Caco-2 (cell line): ENCODE measurements around the gene ODF4. TPM values are rescaled to one million over a fixed set of nuclear protein-coding genes. Genes with fewer than 3 reads are reported as not detected.

Source experiments
- BruUV-seq: library from RNA; stranded (reverse); fragments of 400-500 nt; replicated peaks from 2 replicates; lab custom pipeline; 2021; lab: Mats Ljungman, UMichigan
- CTCF ChIA-PET: fragments of 300-600 bp; sonication (Branson Sonifier 250); formaldehyde crosslinking; loops from one replicate; lab custom pipeline; 2022; ENCODE audit warnings: antibody characterized with exemption; lab: Charles Lee
- POLR2A ChIA-PET: fragments of 300-600 bp; sonication (Branson Sonifier 250); formaldehyde crosslinking; loops from one replicate; lab custom pipeline; 2022; ENCODE audit warnings: antibody characterized with exemption; lab: Charles Lee
- DNase-seq, 2 experiments: peaks; one replicate each; pipeline versions ENCODE4 v3.0.0 to v3.0.0-alpha.2; 2020 to 2022
- H3K27me3 ChIP-seq: replicated peaks from 2 replicates; pipeline ENCODE4 v1.6.0; 2011; ENCODE audit warnings: low read length; ENCODE audit not compliant: control insufficient read depth, insufficient read depth
- H3K36me3 ChIP-seq: 2 replicates; pipeline ENCODE4 v1.5.1; 2011; ENCODE audit warnings: low read length; ENCODE audit not compliant: control insufficient read depth, insufficient read depth
- H3K4me1 ChIP-seq: fragments of 250-450 bp; sonication (Bioruptor Pico); 2 replicates; pipeline ENCODE4 v1.5.1; 2020; ENCODE audit warnings: mild to moderate bottlenecking
- H3K4me3 ChIP-seq: 2 replicates; pipeline ENCODE4 v1.5.1; 2011; ENCODE audit warnings: low read depth, mild to moderate bottlenecking, control low read depth, low read length
- H3K9me3 ChIP-seq: fragments of 250-450 bp; sonication (Bioruptor Pico); 2 replicates; pipeline ENCODE4 v1.5.1; 2020; ENCODE audit warnings: mild to moderate bottlenecking, moderate library complexity
- H3K27ac Mint-ChIP-seq: one replicate; pipeline ENCODE4 v1.8.0; 2022; ENCODE audit warnings: mixed read lengths; ENCODE audit not compliant: unreplicated experiment
- H3K27me3 Mint-ChIP-seq: one replicate; pipeline ENCODE4 v1.8.0; 2022; ENCODE audit warnings: mixed read lengths; ENCODE audit not compliant: insufficient read depth, unreplicated experiment
- H3K36me3 Mint-ChIP-seq: one replicate; pipeline ENCODE4 v1.8.0; 2022; ENCODE audit warnings: mild to moderate bottlenecking, mixed read lengths; ENCODE audit not compliant: insufficient read depth, unreplicated experiment
- H3K4me1 Mint-ChIP-seq: one replicate; pipeline ENCODE4 v1.8.0; 2022; ENCODE audit warnings: low read depth, mixed read lengths; ENCODE audit not compliant: unreplicated experiment
- H3K4me3 Mint-ChIP-seq: one replicate; pipeline ENCODE4 v1.8.0; 2022; ENCODE audit warnings: mild to moderate bottlenecking, moderate library complexity, mixed read lengths; ENCODE audit not compliant: unreplicated experiment
- H3K9me3 Mint-ChIP-seq: one replicate; pipeline ENCODE4 v1.8.0; 2022; ENCODE audit warnings: mixed read lengths; ENCODE audit not compliant: unreplicated experiment
- intact Hi-C: fragments of 100-400 bp; cut with micrococcal nuclease; formaldehyde crosslinking; loops from one replicate; pipeline ENCODE4 v1.10.0; 2022; ENCODE audit not compliant: unreplicated experiment
- total RNA-seq: library from RNA; stranded (reverse); gene quantifications from 2 replicates; pipeline ENCODE4 v1.2.3, GENCODE V29; 2022
- TF ChIP-seq, protein P1 (sequence below), 2 experiments: fragments of 200-600 bp in 1 of 2; IDR thresholded peaks; 1 replicate in 1 of 2; 2 replicates in 1 of 2; pipeline versions ENCODE4 v1.5.1 to v1.8.0; 2011 to 2022; ENCODE audit warnings: antibody characterized with exemption in 1 of 2, control low read depth in 1 of 2, inconsistent platforms in 1 of 2, low read depth in 1 of 2, low read length in 1 of 2, mild to moderate bottlenecking in 1 of 2, moderate library complexity in 1 of 2; ENCODE audit not compliant: insufficient read depth in 1 of 2, severe bottlenecking in 1 of 2, unreplicated experiment in 1 of 2

Gene ODF4
- total RNA-seq, 1 experiment from 2014 or later: not detected

DNA sequence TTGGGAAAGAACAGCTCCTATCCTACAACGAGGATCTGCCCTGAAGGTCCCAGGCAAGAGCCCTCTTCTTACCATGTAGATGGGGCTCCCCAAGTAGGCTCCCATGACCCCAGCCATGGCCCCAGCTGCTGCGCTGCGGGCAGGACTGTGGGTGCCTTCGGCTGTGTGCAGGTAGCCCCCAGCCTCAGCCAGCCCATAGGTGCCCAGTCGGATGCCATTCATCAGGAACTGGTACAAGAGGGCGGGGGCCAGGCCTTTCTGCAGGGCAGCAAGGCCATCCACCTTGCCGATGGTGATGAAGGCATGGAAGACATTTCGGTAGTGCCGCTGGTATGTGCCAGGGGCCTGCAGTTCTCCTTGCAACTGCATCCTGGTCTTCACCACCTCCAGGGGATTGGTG is 45.3 kb upstream of the ODF4 start:
- Mint-ChIP-seq H3K4me1 (peaks cover 7% of the 10 kb centered on the region), H3K4me3 (peak overlapping the region; percentile 86), H3K36me3 (no peaks in the 10 kb centered on the region), H3K9me3 (no peaks in the 10 kb centered on the region), H3K27ac (peak overlapping the region; percentile 93), H3K27me3 (no peaks in the 10 kb centered on the region)
- H3K27me3 ChIP-seq: no peaks in the 10 kb centered on the region
- TF ChIP-seq, protein P1, sequence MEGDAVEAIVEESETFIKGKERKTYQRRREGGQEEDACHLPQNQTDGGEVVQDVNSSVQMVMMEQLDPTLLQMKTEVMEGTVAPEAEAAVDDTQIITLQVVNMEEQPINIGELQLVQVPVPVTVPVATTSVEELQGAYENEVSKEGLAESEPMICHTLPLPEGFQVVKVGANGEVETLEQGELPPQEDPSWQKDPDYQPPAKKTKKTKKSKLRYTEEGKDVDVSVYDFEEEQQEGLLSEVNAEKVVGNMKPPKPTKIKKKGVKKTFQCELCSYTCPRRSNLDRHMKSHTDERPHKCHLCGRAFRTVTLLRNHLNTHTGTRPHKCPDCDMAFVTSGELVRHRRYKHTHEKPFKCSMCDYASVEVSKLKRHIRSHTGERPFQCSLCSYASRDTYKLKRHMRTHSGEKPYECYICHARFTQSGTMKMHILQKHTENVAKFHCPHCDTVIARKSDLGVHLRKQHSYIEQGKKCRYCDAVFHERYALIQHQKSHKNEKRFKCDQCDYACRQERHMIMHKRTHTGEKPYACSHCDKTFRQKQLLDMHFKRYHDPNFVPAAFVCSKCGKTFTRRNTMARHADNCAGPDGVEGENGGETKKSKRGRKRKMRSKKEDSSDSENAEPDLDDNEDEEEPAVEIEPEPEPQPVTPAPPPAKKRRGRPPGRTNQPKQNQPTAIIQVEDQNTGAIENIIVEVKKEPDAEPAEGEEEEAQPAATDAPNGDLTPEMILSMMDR (IDR thresholded peaks at IDR 0.05; ENCODE audit: insufficient read depth in 1 of 2, low read depth in 1 of 2, low read length in 1 of 2, severe bottlenecking in 1 of 2, unreplicated experiment in 1 of 2): no peak
- no peak for DNase-seq
- POLR2A ChIA-PET: no interaction called here
- H3K4me3 ChIP-seq: no peak overlapping the region
- H3K36me3 ChIP-seq: no peaks in the 10 kb centered on the region
- no peaks in the 10 kb centered on the region for H3K9me3 ChIP-seq
- intact Hi-C loops: no loop called here
- CTCF ChIA-PET: no interaction called here
- BruUV-seq: no TSS peak
- peaks cover 5% of the 10 kb centered on the region; the same call in 1 of the 2 replicates for H3K4me1 ChIP-seq

DNA sequence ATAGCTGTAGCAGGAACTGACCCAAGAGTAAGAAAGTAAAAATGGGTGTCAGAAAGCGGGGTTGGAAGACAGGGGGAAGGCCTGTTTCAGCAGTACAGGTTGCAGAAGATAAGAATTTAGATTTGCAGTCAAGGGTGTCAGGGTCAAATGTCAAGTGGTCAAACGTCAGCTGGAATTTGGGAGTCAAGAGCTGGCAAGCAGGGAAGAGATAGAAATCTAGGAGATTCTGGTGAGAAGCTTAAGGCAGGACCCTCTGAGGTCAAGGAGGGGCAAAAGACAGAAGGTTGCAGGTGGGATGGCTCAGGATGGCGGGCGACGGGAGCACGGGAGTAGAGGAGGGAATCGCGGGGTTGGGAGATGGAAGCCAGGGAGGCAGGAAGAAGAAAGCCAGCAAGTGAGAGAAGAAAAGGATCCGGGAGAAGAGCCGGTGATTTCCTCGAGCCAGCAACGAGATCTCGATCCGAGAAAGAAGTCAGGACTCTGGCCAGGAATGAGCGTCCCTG is 44.8 kb upstream of the ODF4 start:
- Mint-ChIP-seq H3K4me3 (peak overlapping the region; percentile 86), H3K4me1 (peaks cover 7% of the 10 kb centered on the region), H3K27me3 (no peaks in the 10 kb centered on the region), H3K9me3 (no peaks in the 10 kb centered on the region), H3K36me3 (no peaks in the 10 kb centered on the region), H3K27ac (peak overlapping the region; percentile 93)
- H3K27me3 ChIP-seq: no peaks in the 10 kb centered on the region
- no peaks in the 10 kb centered on the region for H3K36me3 ChIP-seq
- BruUV-seq: TSS peak; percentile 72
- TF ChIP-seq, protein P1 (IDR thresholded peaks at IDR 0.05; ENCODE audit: insufficient read depth in 1 of 2, low read depth in 1 of 2, low read length in 1 of 2, severe bottlenecking in 1 of 2, unreplicated experiment in 1 of 2): no peak
- H3K9me3 ChIP-seq: no peaks in the 10 kb centered on the region
- ChIA-PET POLR2A (interaction anchor here (0.5 to 2.0 kb wide), 12 partner anchors 11 to 1180 kb away, joined by 3 to 31 read pairs (median 4); partner anchors contain the start of genes ASGR2, AURKB, BORCS6 and CTC1), CTCF (interaction anchor here (0.8 to 1.0 kb wide), 4 partner anchors 47 to 173 kb away, joined by 3 read pairs; partner anchors contain the start of gene CTC1)
- intact Hi-C loops: no loop called here
- H3K4me3 ChIP-seq: peak overlapping the region; percentile 39
- DNase-seq: no peak
- H3K4me1 ChIP-seq: peaks cover 5% of the 10 kb centered on the region; the same call in 1 of the 2 replicates

DNA sequence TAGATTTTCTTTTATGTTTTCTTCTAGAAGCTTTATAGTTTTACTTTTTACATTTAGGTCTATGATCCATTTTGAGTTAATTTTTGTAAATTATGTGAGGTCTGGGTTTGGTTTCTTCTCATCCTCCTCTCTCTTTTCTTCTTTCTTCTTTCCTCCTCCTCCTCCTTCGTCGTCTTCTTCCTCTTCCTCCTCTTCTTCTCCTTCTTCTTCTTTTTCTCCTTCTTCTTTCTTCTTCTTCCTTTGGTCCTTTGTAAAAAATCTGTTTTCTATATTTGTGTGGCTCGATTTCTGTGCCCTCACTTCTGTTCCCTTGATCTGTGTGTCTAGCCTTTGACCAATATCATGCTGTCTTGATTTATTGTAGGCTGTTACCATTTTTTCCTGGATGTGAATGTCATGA is 39.4 kb upstream of the ODF4 start:
- no peak overlapping the region for H3K4me3 ChIP-seq
- Mint-ChIP-seq H3K4me1 (no peaks in the 10 kb centered on the region), H3K4me3 (no peak overlapping the region), H3K27me3 (no peaks in the 10 kb centered on the region), H3K27ac (no peak overlapping the region), H3K9me3 (no peaks in the 10 kb centered on the region), H3K36me3 (no peaks in the 10 kb centered on the region)
- H3K9me3 ChIP-seq: no peaks in the 10 kb centered on the region
- no TSS peak for BruUV-seq
- H3K4me1 ChIP-seq: no peaks in the 10 kb centered on the region
- no peak for DNase-seq
- no peaks in the 10 kb centered on the region for H3K36me3 ChIP-seq
- intact Hi-C loops: loop anchor here (1.0 kb wide), 2 partner anchors 46 to 77 kb away; no protein-coding TSS in a partner anchor
- no peaks in the 10 kb centered on the region for H3K27me3 ChIP-seq
- ChIA-PET POLR2A (no interaction called here), CTCF (interaction anchor here (0.7 kb wide), 2 partner anchors 24 to 110 kb away, joined by 3 to 5 read pairs; no protein-coding TSS in a partner anchor)
- TF ChIP-seq, protein P1 (IDR thresholded peaks at IDR 0.05; ENCODE audit: insufficient read depth in 1 of 2, low read depth in 1 of 2, low read length in 1 of 2, severe bottlenecking in 1 of 2, unreplicated experiment in 1 of 2): no peak
